GM12878 (cell line): ENCODE measurements around the gene DDX52. TPM values are rescaled to one million over a fixed set of nuclear protein-coding genes. Genes with fewer than 3 reads are reported as not detected.

Experiments used
- E2F4 ChIP-seq: IDR thresholded peaks from 2 replicates; pipeline ENCODE4 v1.6.1; 2012; ENCODE audit warnings: low read depth, low read length, improper control_type of control experiment
- E2F8 ChIP-seq: fragments of 450-650 bp; IDR thresholded peaks from 2 replicates; pipeline ENCODE4 v1.6.1; 2018; ENCODE audit warnings: mild to moderate bottlenecking, low read depth, moderate library complexity; ENCODE audit not compliant: partially characterized antibody
- FOS ChIP-seq: IDR thresholded peaks from 3 replicates; pipeline ENCODE4 v1.6.1; 2011; ENCODE audit warnings: borderline replicate concordance; ENCODE audit not compliant: insufficient read length; ENCODE audit errors: extremely low read depth
- GABPA ChIP-seq: IDR thresholded peaks from 2 replicates; pipeline ENCODE4 v1.6.1; 2014; ENCODE audit warnings: antibody characterized with exemption, low read depth, mild to moderate bottlenecking, inconsistent platforms
- MEF2A ChIP-seq: IDR thresholded peaks from 2 replicates; pipeline ENCODE4 v1.6.1; 2011; ENCODE audit warnings: low read depth, mild to moderate bottlenecking, low read length, moderate library complexity; ENCODE audit not compliant: insufficient read depth
- MYB ChIP-seq: fragments of 150-350 bp; IDR thresholded peaks from 2 replicates; pipeline ENCODE4 v1.6.1; 2014; ENCODE audit warnings: mild to moderate bottlenecking, low read depth, low read length, borderline replicate concordance
- RBBP5 ChIP-seq: fragments of 200-600 bp; sonication (generic); conservative IDR thresholded peaks from 2 replicates; pipeline ENCODE4 v1.6.1; 2016
- RCOR1 ChIP-seq: conservative IDR thresholded peaks from 2 replicates; pipeline ENCODE4 v1.6.1; 2012; ENCODE audit warnings: low read depth, low read length, improper control_type of control experiment
- SIX5 ChIP-seq: IDR thresholded peaks from 2 replicates; pipeline ENCODE4 v1.6.1; 2011; ENCODE audit warnings: mild to moderate bottlenecking, low read depth, low read length, moderate library complexity; ENCODE audit not compliant: severe bottlenecking
- SMC3 ChIP-seq: IDR thresholded peaks from 2 replicates; pipeline ENCODE4 v1.6.1; 2011; ENCODE audit warnings: low read length, improper control_type of control experiment, borderline replicate concordance
- SPI1 ChIP-seq: IDR thresholded peaks from 2 replicates; pipeline ENCODE4 v1.6.1; 2011; ENCODE audit warnings: low read depth, mild to moderate bottlenecking, low read length, moderate library complexity, borderline replicate concordance; ENCODE audit not compliant: insufficient read depth
- SUZ12 ChIP-seq: fragments of 200-600 bp; sonication (generic); IDR thresholded peaks from one replicate; pipeline ENCODE4 v1.6.1; 2018; ENCODE audit warnings: antibody characterized with exemption, mild to moderate bottlenecking; ENCODE audit not compliant: unreplicated experiment
- ZBED1 ChIP-seq: IDR thresholded peaks from 2 replicates; pipeline ENCODE4 v1.6.1; 2016; ENCODE audit warnings: borderline replicate concordance
- ZBTB4 ChIP-seq: fragments of 450-650 bp; formaldehyde crosslinking; IDR thresholded peaks from 2 replicates; pipeline ENCODE4 v1.4.0; 2022; ENCODE audit warnings: mild to moderate bottlenecking, moderate library complexity
- ZNF592 ChIP-seq: fragments of 450-650 bp; IDR thresholded peaks from 2 replicates; pipeline ENCODE4 v1.6.1; 2017; ENCODE audit warnings: mild to moderate bottlenecking, moderate library complexity
- polyA plus RNA-seq, 11 experiments: library from polyadenylated mRNA; depleted of rRNA in 4 of 11; unstranded in 6 of 11; stranded (reverse) in 5 of 11; fragments of >200 nt; fragmentation: Nextera tagmentation in 4 of 11; fragmentation: Illumina TruSeq in 1 of 11; extraction: Ambion mirVana in 4 of 11; extraction: Trizol in 1 of 11; gene quantifications; 1 replicate in 1 of 11; 2 replicates in 10 of 11; pipeline versions ENCODE4 v1.2.1 to v1.2.3, GENCODE V29; 2011 to 2016; ENCODE audit warnings: inconsistent platforms in 2 of 11, missing spikeins in 2 of 11, low read depth in 1 of 11
- total RNA-seq, 4 experiments: library from RNA; depleted of rRNA in 3 of 4; stranded (reverse); fragments of >200 nt in 3 of 4; fragmentation: Illumina TruSeq in 1 of 4; extraction: Trizol in 1 of 4; gene quantifications; 2 replicates each; pipeline versions ENCODE4 v1.2.1 to v1.2.3, GENCODE V29; 2013 to 2021

DDX52 gene
- total and polyA plus RNA-seq, 10 of the 15 experiments (the other 5 are each of a cell fraction or from before 2014, with no cell fraction given), result 14.8 to 49.7 (median 26.3) TPM

- TF ChIP-seq ZBTB4 (CRISPR knock-in tag), result no peak
- TF ChIP-seq SIX5, result no peak
- no peak for TF ChIP-seq SPI1
- no peak for TF ChIP-seq RCOR1
- no peak for TF ChIP-seq FOS
- TF ChIP-seq MYB, result no peak
- TF ChIP-seq MEF2A, result no peak
- no peak for TF ChIP-seq GABPA
- TF ChIP-seq ZBED1, result no peak
- no peak for TF ChIP-seq SUZ12
- TF ChIP-seq RBBP5, result no peak
- no peak for TF ChIP-seq ZNF592
- no peak for TF ChIP-seq E2F4
- TF ChIP-seq E2F8, result no peak
- no peak for TF ChIP-seq SMC3
Observed at GRCh38 chr17:37643118-37643766, at the start of gene DDX52 (continued).
